Endothelial cell of umbilical vein (primary cell): ENCODE results near the gene BAG3. TPM values are rescaled to one million over a fixed set of nuclear protein-coding genes. Genes with fewer than 3 reads are reported as not detected.

Experiments
- BruUV-seq: library from RNA; stranded (reverse); fragments of 400-500 nt; replicated peaks from 2 replicates; lab custom pipeline; 2021; lab: Mats Ljungman, UMichigan
- CTCF ChIA-PET: fragments of 300-600, 350-600 bp; sonication (Branson Sonifier 250); formaldehyde crosslinking; loops from one replicate; lab custom pipeline; 2021; ENCODE audit warnings: antibody characterized with exemption, inconsistent platforms; lab: Charles Lee
- POLR2A ChIA-PET: fragments of 300-600, 350-600 bp; sonication (Branson Sonifier 250); formaldehyde crosslinking; loops from one replicate; lab custom pipeline; 2021; ENCODE audit warnings: antibody characterized with exemption, inconsistent platforms; lab: Charles Lee
- DNase-seq: peaks from one replicate; pipeline ENCODE4 v3.0.0-alpha.2; 2011; ENCODE audit warnings: low read depth, low spot score
- FAIRE-seq: peaks from 2 replicates; lab custom pipeline; 2011; peaks lifted over from hg19 to GRCh38; lab: Jason Lieb, UNC
- H2AFZ ChIP-seq: 2 replicates; pipeline ENCODE4 v1.6.0; 2012; ENCODE audit warnings: low read depth, low read length, control low read depth, inconsistent platforms
- H3K27ac ChIP-seq: 2 replicates; pipeline ENCODE4 v1.5.1; 2011; ENCODE audit warnings: low read depth, mild to moderate bottlenecking, control low read depth, low read length, moderate library complexity; ENCODE audit not compliant: insufficient read depth
- H3K27me3 ChIP-seq, 2 experiments: 2 replicates each; pipeline versions ENCODE4 v1.6.0 to v1.6.1; 2011; ENCODE audit warnings: low read length in 2 of 2, mixed read lengths in 1 of 2; ENCODE audit not compliant: control insufficient read depth in 2 of 2, insufficient read depth in 2 of 2
- H3K36me3 ChIP-seq, 2 experiments: 2 replicates in 1 of 2; 3 replicates in 1 of 2; pipeline ENCODE4 v1.5.1; 2011; ENCODE audit warnings: low read length in 2 of 2, mild to moderate bottlenecking in 1 of 2, moderate library complexity in 1 of 2; ENCODE audit not compliant: control insufficient read depth in 2 of 2, insufficient read depth in 2 of 2; ENCODE audit errors: extremely low read depth in 1 of 2
- H3K4me1 ChIP-seq: 3 replicates; pipeline ENCODE4 v1.5.1; 2011; ENCODE audit warnings: mild to moderate bottlenecking, low read length; ENCODE audit not compliant: control insufficient read depth, insufficient read depth; ENCODE audit errors: extremely low read depth
- H3K4me2 ChIP-seq: 2 replicates; pipeline ENCODE4 v1.6.1; 2011; ENCODE audit warnings: low read length, control low read depth, mixed read lengths; ENCODE audit not compliant: insufficient read depth
- H3K4me3 ChIP-seq, 3 experiments: fragments of 200-600 bp in 1 of 3; sonication (generic), shearing (Covaris generic) in 1 of 3; replicated peaks in 1 of 3; 2 replicates each; pipeline ENCODE4 v1.5.1; 2011 to 2016; ENCODE audit warnings: control low read depth in 3 of 3, low read length in 3 of 3, mild to moderate bottlenecking in 2 of 3, inconsistent platforms in 1 of 3, low read depth in 1 of 3, moderate library complexity in 1 of 3; ENCODE audit not compliant: insufficient read depth in 1 of 3
- H3K79me2 ChIP-seq: 2 replicates; pipeline ENCODE4 v1.6.0; 2012; ENCODE audit warnings: low read length, inconsistent platforms; ENCODE audit not compliant: control insufficient read depth, insufficient read depth
- H3K9ac ChIP-seq: replicated peaks from 2 replicates; pipeline ENCODE3; 2011; ENCODE audit warnings: low read length, control low read depth; ENCODE audit not compliant: insufficient read depth; ENCODE audit errors: extremely low read depth
- H3K9me1 ChIP-seq: replicated peaks from 3 replicates; pipeline ENCODE4 v1.6.0; 2011; ENCODE audit warnings: mild to moderate bottlenecking, low read length; ENCODE audit not compliant: control insufficient read depth, insufficient read depth; ENCODE audit errors: extremely low read depth
- H3K9me3 ChIP-seq: replicated peaks from 2 replicates; pipeline ENCODE4 v1.5.1; 2012; ENCODE audit warnings: low read length, inconsistent platforms; ENCODE audit not compliant: control insufficient read depth, insufficient read depth
- H4K20me1 ChIP-seq: replicated peaks from 2 replicates; pipeline ENCODE3; 2011; ENCODE audit warnings: mild to moderate bottlenecking, low read length; ENCODE audit not compliant: control insufficient read depth, insufficient read depth; ENCODE audit errors: extremely low read depth
- EZH2 ChIP-seq: IDR thresholded peaks from 2 replicates; pipeline ENCODE4 v1.6.1; 2012; ENCODE audit warnings: borderline replicate concordance, low read depth, mild to moderate bottlenecking, moderate library complexity, low read length, inconsistent platforms; ENCODE audit not compliant: severe bottlenecking
- FOS ChIP-seq: IDR thresholded peaks from 2 replicates; pipeline ENCODE4 v1.6.1; 2011; ENCODE audit warnings: mild to moderate bottlenecking, low read length, moderate library complexity, borderline replicate concordance; ENCODE audit not compliant: insufficient read depth
- GATA2 ChIP-seq: IDR thresholded peaks from 2 replicates; pipeline ENCODE4 v1.7.0; 2011; ENCODE audit warnings: low read depth, mild to moderate bottlenecking, moderate library complexity, mixed read lengths, low read length; ENCODE audit not compliant: insufficient read length, insufficient read depth
- JUN ChIP-seq: IDR thresholded peaks from 2 replicates; pipeline ENCODE4 v1.6.1; 2011; ENCODE audit warnings: borderline replicate concordance, low read depth; ENCODE audit not compliant: insufficient read length, insufficient read depth
- MYC ChIP-seq: IDR thresholded peaks from one replicate; pipeline ENCODE4 v1.6.1; 2011; ENCODE audit warnings: mild to moderate bottlenecking, low read depth, low read length
- POLR2A ChIP-seq: IDR thresholded peaks from 2 replicates; pipeline ENCODE4 v1.6.1; 2012; ENCODE audit warnings: low read depth, mild to moderate bottlenecking, control low read depth, low read length
- POLR2AphosphoS5 ChIP-seq: IDR thresholded peaks from 2 replicates; pipeline ENCODE4 v1.6.1; 2012; ENCODE audit warnings: low read depth, mild to moderate bottlenecking, control low read depth, low read length, moderate library complexity; ENCODE audit not compliant: insufficient read depth
- dilution Hi-C: fragments of 300-500 bp; cut with MboI; formaldehyde crosslinking; loops from one replicate; pipeline ENCODE4 v1.15.0; 2019; ENCODE audit warnings: low sequenced_read_pairs; ENCODE audit not compliant: extremely low pct_ligation_motif_present
- intact Hi-C: fragments of 100-400 bp; cut with micrococcal nuclease; formaldehyde crosslinking; loops from one replicate; pipeline ENCODE4 v1.10.0; 2022
- polyA plus RNA-seq, 4 experiments: library from polyadenylated mRNA; depleted of rRNA in 3 of 4; stranded (reverse) in 3 of 4; unstranded in 1 of 4; fragments of >200 nt; gene quantifications; 2 replicates each; pipeline versions ENCODE4 v1.2.1 to v1.2.3, GENCODE V29; 2011 to 2012; ENCODE audit warnings: missing spikeins in 1 of 4
- total RNA-seq: library from RNA; stranded (reverse); gene quantifications from 2 replicates; pipeline ENCODE4 v1.2.3, GENCODE V29; 2021
- TF ChIP-seq, protein P1 (sequence below): IDR thresholded peaks from 2 replicates; pipeline ENCODE4 v1.6.1; 2011; ENCODE audit not compliant: insufficient read depth, insufficient read length
- TF ChIP-seq, protein P2 (sequence below), 2 donors: IDR thresholded peaks; 1 replicate in 1 of 2; 2 replicates in 1 of 2; pipeline ENCODE4 v1.5.1; 2011; ENCODE audit warnings: low read length in 2 of 2, mild to moderate bottlenecking in 2 of 2, moderate library complexity in 2 of 2, control low read depth in 1 of 2, inconsistent platforms in 1 of 2, low read depth in 1 of 2; ENCODE audit not compliant: insufficient read depth in 1 of 2; ENCODE audit errors: extremely low read depth in 1 of 2

BAG3 gene
- total and polyA plus RNA-seq, 2 donors (not counting 3 experiments of a cell fraction or from before 2014, with no cell fraction given), result 25.2 to 66.7 TPM

DNA sequence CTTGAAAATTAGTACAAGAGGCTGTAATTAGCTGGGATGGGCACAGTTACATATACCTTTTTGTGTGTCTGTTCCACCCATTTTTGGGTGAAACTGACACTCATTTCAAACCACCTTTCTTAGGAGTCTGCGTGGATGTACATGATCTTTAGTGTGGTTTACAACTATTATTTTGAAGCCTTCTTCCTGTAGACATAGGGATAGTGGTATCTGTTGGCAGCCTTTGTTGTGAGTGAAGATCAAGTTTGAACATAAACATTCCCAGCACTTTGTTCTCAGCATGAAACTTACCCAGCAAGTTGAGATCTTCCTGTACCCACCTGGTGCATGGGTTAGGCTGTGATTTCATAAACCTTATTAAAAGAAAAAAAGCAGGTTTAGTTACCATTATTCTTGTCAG lies 2.0 kb downstream of the BAG3 start:
- TF ChIP-seq JUN (no peak), EZH2 (no peak), GATA2 (no peak), POLR2A (no peak), FOS (no peak), POLR2AphosphoS5 (no peak), MYC (no peak)
- TF ChIP-seq, protein P1, sequence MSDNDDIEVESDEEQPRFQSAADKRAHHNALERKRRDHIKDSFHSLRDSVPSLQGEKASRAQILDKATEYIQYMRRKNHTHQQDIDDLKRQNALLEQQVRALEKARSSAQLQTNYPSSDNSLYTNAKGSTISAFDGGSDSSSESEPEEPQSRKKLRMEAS, result no peak
- TF ChIP-seq, protein P2, sequence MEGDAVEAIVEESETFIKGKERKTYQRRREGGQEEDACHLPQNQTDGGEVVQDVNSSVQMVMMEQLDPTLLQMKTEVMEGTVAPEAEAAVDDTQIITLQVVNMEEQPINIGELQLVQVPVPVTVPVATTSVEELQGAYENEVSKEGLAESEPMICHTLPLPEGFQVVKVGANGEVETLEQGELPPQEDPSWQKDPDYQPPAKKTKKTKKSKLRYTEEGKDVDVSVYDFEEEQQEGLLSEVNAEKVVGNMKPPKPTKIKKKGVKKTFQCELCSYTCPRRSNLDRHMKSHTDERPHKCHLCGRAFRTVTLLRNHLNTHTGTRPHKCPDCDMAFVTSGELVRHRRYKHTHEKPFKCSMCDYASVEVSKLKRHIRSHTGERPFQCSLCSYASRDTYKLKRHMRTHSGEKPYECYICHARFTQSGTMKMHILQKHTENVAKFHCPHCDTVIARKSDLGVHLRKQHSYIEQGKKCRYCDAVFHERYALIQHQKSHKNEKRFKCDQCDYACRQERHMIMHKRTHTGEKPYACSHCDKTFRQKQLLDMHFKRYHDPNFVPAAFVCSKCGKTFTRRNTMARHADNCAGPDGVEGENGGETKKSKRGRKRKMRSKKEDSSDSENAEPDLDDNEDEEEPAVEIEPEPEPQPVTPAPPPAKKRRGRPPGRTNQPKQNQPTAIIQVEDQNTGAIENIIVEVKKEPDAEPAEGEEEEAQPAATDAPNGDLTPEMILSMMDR (IDR thresholded peaks at IDR 0.05; ENCODE audit: extremely low read depth in 1 of 2, insufficient read depth in 1 of 2, low read depth in 1 of 2, low read length in 2 of 2), result no peak
- intact Hi-C loops (loop anchor here (10.0 kb wide), 2 partner anchors 448 to 548 kb away; partner anchors contain the start of genes DENND10 and GRK5), dilution Hi-C loops (no loop called here)
- H2AFZ ChIP-seq, result no peak overlapping the region
- peak overlapping the region; percentile 43 for H3K27ac ChIP-seq
- H3K4me2 ChIP-seq, result peak overlapping the region; percentile 95
- peaks cover 68% of the 10 kb centered on the region for H3K79me2 ChIP-seq
- peak overlapping the region; percentile 86 to 97 (median 93) for H3K4me3 ChIP-seq
- DNase-seq (peak; percentile 49), FAIRE-seq (peak; percentile 63)
- POLR2A ChIA-PET, result no interaction called here
- H3K36me3 ChIP-seq, result peaks cover 0 to 4% of the 10 kb centered on the region in 2 experiments
- H3K9ac ChIP-seq, result peak overlapping the region; percentile 97
- peaks cover 3% of the 10 kb centered on the region for H4K20me1 ChIP-seq
- CTCF ChIA-PET, result interaction anchor here (0.9 to 2.8 kb wide), 6 partner anchors 27 to 454 kb away, joined by 3 to 21 read pairs (median 5); partner anchors contain the start of gene SEC23IP
- no peaks in the 10 kb centered on the region for H3K9me3 ChIP-seq
- no TSS peak for BruUV-seq
- peaks cover 47% of the 10 kb centered on the region for H3K4me1 ChIP-seq
- H3K9me1 ChIP-seq, result no peaks in the 10 kb centered on the region
- no peaks in the 10 kb centered on the region for H3K27me3 ChIP-seq
